Right cardiac atrium (tissue), 5 donors: ENCODE data around the gene RGMB. TPM values are rescaled to one million over a fixed set of nuclear protein-coding genes. Genes with fewer than 3 reads are reported as not detected.
"Not testable (repeated sequence)": the region's sequence is repeated elsewhere in the genome, so short reads cannot be mapped to it uniquely, and the experiment has no call there.

Experiments
- ATAC-seq, 2 donors: fragments of 200-7000 bp; cut with Tn5 transposase; one replicate each; pipeline versions ENCODE4 v1.8.0 to v1.9.1; 2020; ENCODE audit warnings: moderate library complexity in 2 of 2, mild to moderate bottlenecking in 1 of 2
- DNase-seq, 3 donors: peaks; one replicate each; pipeline ENCODE4 v3.0.0-alpha.2; 2020
- H3K27ac ChIP-seq: one replicate; pipeline ENCODE4 v1.5.1; 2013; ENCODE audit warnings: mild to moderate bottlenecking, low read length, control low read depth, moderate library complexity
- H3K27me3 ChIP-seq: one replicate; pipeline ENCODE4 v1.6.1; 2013; ENCODE audit not compliant: control insufficient read depth, insufficient read depth
- H3K4me1 ChIP-seq: one replicate; pipeline ENCODE4 v1.6.1; 2013; ENCODE audit warnings: low read length; ENCODE audit not compliant: control insufficient read depth, insufficient read depth
- H3K4me3 ChIP-seq: one replicate; pipeline ENCODE4 v1.5.1; 2013; ENCODE audit warnings: low read length, control low read depth
- H3K9me3 ChIP-seq: one replicate; pipeline ENCODE4 v1.6.1; 2013; ENCODE audit warnings: low read length; ENCODE audit not compliant: control insufficient read depth
- WGBS: extraction: QIAGEN DNeasy Blood & Tissue Kit; methylation state at CpG from one replicate; pipeline ENCODE4 v1.1.7; 2013; 5-methylcytosine and 5-hydroxymethylcytosine counted together
- intact Hi-C, 4 donors: fragments of 100-400 bp; cut with DNase I; formaldehyde crosslinking; loops; one replicate each; pipeline versions ENCODE4 v1.11.0 to v1.14.0; 2022 to 2023
- long read RNA-seq, 4 donors: library from polyadenylated mRNA; unstranded; transcript quantifications; one replicate each; pipeline ENCODE4 v2.0.0, GENCODE V29; 2020 to 2021
- polyA plus RNA-seq: library from polyadenylated mRNA; stranded (reverse); fragments of 200-250 nt; gene quantifications from one replicate; pipeline ENCODE4 v1.2.3, GENCODE V29; 2013
- total RNA-seq, 4 donors: library from RNA; stranded (reverse); fragmentation: NEBNext Ultra II Directional; extraction: Animal tissue kit (Norgen Biotek cat#: 25700); gene quantifications; one replicate each; pipeline ENCODE4 v1.2.1, GENCODE V29; 2021
- donor health status: healthy with polysubstance abuse.
- donor health status: DM: no; HTN: yes; CAD: no.
- donor health status: DM: no; HTN: no; CAD: no.
- donor health status: DM: no; HTN: yes; CAD: no; lungs with severe emphysema.
- donor health status: DM: yes; HTN: yes; CAD: no.

The RGMB gene, protein sequence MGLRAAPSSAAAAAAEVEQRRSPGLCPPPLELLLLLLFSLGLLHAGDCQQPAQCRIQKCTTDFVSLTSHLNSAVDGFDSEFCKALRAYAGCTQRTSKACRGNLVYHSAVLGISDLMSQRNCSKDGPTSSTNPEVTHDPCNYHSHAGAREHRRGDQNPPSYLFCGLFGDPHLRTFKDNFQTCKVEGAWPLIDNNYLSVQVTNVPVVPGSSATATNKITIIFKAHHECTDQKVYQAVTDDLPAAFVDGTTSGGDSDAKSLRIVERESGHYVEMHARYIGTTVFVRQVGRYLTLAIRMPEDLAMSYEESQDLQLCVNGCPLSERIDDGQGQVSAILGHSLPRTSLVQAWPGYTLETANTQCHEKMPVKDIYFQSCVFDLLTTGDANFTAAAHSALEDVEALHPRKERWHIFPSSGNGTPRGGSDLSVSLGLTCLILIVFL
- total RNA-seq, result 10 to 100 TPM; 15.6 to 17.7 (median 16.7) TPM
- polyA plus RNA-seq, result 6.5 TPM
- long read RNA-seq, donor 1, full-length matches to known transcripts, result 10 of 20 reads
- long read RNA-seq, donor 1, partial matches to known transcripts, result 0 of 20 reads
- long read RNA-seq, donor 1, other reads (novel, unspliced or antisense), result 10 of 20 reads
- long read RNA-seq, donor 2, partial matches to known transcripts, result 1 of 7 reads
- long read RNA-seq, donor 2, other reads (novel, unspliced or antisense), result 2 of 7 reads
- long read RNA-seq, donor 3, transcript RGMB-207 (3 exons, 2,052 nt), result major isoform, 21 of 40 reads
- long read RNA-seq, donor 3, partial matches to known transcripts, result 2 of 40 reads
- long read RNA-seq, donor 3, other reads (novel, unspliced or antisense), result 17 of 40 reads
- long read RNA-seq, donor 4, full-length matches to known transcripts, result 3 of 5 reads
- long read RNA-seq, donor 4, partial matches to known transcripts, result 0 of 5 reads
- long read RNA-seq, donor 4, other reads (novel, unspliced or antisense), result 2 of 5 reads

DNA sequence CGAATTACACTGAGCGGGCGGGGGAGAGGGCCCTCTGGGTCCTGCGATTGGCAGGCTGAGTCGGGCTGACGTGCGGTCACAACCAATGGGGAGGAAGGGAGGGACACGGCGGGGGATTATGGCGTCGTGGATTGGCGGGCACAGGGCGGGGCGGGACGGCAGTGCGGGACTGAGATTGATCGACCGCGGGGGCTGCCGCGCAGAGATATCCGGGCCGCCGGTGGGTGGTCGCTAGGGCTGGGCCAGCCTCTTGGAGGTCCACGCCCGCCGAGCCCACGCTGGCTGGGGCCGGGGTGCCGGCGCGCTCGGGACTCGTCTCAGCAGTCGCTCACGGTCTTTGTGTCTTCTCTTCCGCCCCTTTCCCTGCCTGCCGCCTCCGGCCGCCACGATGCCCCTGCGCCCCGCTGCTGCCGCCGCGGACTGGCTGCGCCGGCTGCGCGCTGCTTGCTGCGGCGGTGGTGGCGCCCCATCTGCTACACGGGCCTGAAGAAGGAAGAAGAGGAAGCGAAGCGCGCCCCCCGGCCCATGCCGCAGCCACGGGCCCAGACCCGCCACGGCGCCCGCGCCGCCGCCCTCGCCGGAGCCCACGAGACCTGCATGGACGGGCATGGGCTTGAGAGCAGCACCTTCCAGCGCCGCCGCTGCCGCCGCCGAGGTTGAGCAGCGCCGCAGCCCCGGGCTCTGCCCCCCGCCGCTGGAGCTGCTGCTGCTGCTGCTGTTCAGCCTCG, at the start of gene RGMB:
RGMB (plus strand) TSS at position 200 of the 728 bp plus-strand sequence; CDS start at position 608, 408 bp downstream.
- Histone ChIP-seq H3K9me3 (no peaks in the 10 kb centered on the region), H3K27ac (peak within 1 kb of the TSS; percentile 78), H3K4me3 (peak within 1 kb of the TSS; percentile 78), H3K27me3 (no peaks in the 10 kb centered on the region), H3K4me1 (peaks cover 2% of the 10 kb centered on the region)
- intact Hi-C loops, result no loop called here
- peak; percentile 97 to 98 for ATAC-seq
- WGBS, result under 1% methylated on average over 84 of the region's 84 CpGs
- DNase-seq, result peak; percentile 99

DNA sequence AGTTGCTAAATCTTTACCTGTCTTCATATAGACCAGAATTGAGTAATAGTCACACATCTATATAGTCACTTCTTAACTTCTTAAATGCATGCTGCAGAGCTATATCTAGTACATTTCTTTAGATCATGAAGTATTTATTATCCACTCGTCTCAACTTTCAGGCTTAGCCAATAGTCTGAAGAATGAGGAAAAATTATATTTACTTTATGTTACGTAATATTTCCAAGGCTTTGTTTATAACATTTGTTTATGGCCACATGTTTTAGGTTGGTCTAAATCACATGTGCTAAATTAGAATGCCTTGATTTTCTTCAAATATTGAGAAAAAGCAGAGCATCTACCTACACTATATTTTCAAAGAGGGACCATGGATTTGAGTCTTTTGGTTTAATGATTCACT, 47.2 kb upstream of the RGMB start:
- Histone ChIP-seq H3K4me3 (no peak overlapping the region), H3K9me3 (no peaks in the 10 kb centered on the region), H3K27ac (no peak overlapping the region), H3K27me3 (no peaks in the 10 kb centered on the region), H3K4me1 (no peaks in the 10 kb centered on the region)
- intact Hi-C loops, result no loop called here
- ATAC-seq (no peak), DNase-seq (no peak)
- 81% methylated on average over 2 of the region's 2 CpGs for WGBS

DNA sequence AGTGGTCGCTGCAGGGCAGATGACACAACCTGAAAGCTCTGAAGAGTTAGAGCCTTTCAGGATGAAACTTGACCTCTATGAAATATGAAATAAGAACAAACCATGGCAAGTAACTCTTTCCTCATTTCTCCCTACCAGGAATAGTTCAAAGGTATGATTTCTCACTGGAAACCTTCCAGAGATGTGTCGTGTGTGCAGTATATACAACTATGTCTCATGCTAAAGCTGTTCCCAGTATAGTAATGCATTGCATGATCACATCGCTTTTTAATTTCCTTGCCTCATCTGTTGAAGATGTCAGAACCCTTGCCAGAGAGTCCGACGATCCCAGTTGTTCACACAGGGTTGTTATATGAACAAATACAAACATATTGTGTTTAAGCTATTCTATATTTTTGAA, 45.8 kb upstream of the RGMB start:
- Histone ChIP-seq H3K9me3 (no peaks in the 10 kb centered on the region), H3K27ac (no peak overlapping the region), H3K4me1 (no peaks in the 10 kb centered on the region), H3K27me3 (no peaks in the 10 kb centered on the region), H3K4me3 (no peak overlapping the region)
- WGBS, result 87% methylated on average over 5 of the region's 5 CpGs
- ATAC-seq, result no peak
- intact Hi-C loops, result no loop called here
- DNase-seq, result no peak

DNA sequence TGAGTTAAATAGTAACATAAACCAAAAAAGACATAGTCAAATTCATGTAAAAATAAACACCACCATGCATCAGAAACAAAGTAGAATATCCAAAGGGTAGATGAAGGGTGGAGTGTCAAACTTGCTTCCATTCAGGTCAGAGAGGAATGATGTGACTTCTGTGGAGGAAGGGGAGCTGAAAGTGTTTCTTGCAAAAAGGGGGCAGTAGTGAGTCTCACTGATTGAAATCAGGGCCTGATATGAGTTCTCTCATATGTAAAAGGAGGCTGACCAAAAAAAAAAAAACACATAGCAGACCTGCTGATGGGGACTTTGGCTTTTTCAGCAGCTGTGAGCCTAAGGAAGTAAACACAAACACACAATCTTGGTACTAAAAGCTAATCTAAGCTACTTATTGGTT, 38.8 kb upstream of the RGMB start:
- DNase-seq (no peak), ATAC-seq (no peak)
- no peaks in the 10 kb centered on the region for H3K4me1 ChIP-seq
- no peak overlapping the region for H3K27ac ChIP-seq
- intact Hi-C loops, result no loop called here
- no peaks in the 10 kb centered on the region for H3K9me3 ChIP-seq
- no peaks in the 10 kb centered on the region for H3K27me3 ChIP-seq
- H3K4me3 ChIP-seq, result no peak overlapping the region

DNA sequence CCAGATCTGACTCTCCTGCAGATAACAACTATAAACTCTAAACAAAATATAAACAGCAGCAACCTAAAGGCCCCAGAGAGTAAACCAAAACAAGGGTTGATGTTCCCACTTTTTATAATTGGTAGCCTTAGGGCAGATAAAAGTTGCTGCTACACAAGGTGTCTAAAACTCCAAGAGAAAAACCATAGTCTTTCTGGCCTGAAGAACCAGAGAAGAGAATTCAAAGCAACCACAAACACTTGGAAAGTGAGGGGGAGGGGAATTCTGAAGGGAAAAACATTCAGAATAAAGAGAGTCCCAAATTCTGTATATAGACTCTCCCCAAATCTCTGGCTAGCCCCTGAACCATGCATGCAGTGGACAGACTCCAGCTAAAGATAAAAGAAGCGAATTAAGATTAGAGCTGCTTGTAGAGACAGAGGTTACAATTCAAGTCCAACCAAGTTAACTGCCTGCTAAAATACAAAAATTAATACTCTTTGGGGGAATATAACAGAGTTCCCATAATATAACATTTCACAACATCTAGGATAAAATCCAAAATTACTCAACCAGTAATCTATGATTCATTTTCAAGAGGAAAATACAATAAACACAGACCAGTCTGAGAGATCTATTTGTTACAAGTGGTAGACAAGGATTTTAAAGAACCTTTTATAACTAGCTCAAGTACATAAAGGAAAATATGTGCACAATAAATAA, 37.5 kb upstream of the RGMB start:
- H3K27me3 ChIP-seq, result no peaks in the 10 kb centered on the region
- no peak overlapping the region for H3K4me3 ChIP-seq
- no peaks in the 10 kb centered on the region for H3K9me3 ChIP-seq
- DNase-seq (peak in 1 of 3 donors; percentile 25), ATAC-seq (peak in 1 of 2 donors; percentile 31)
- no peak overlapping the region for H3K27ac ChIP-seq
- no peaks in the 10 kb centered on the region for H3K4me1 ChIP-seq
- WGBS, result 39% methylated on average over 1 of the region's 1 CpG
- intact Hi-C loops, result no loop called here

GRCh38 chr5:98736753-98737152, 36.7 kb upstream of the RGMB start:
- H3K9me3 ChIP-seq, result no peaks in the 10 kb centered on the region
- no peak for ATAC-seq
- no peak overlapping the region for H3K27ac ChIP-seq
- H3K27me3 ChIP-seq, result no peaks in the 10 kb centered on the region
- H3K4me1 ChIP-seq, result no peaks in the 10 kb centered on the region
- no peak for DNase-seq
- intact Hi-C loops, result no loop called here
- H3K4me3 ChIP-seq, result no peak overlapping the region

GRCh38 chr5:98737441-98737840, 36.0 kb upstream of the RGMB start:
- ATAC-seq, H3K4me3 ChIP-seq, H3K9me3 ChIP-seq, H3K27me3 ChIP-seq, intact Hi-C loops, H3K27ac ChIP-seq, H3K4me1 ChIP-seq: not testable (repeated sequence)
- WGBS, result 87% methylated on average over 9 of the region's 9 CpGs
- peak in 1 of 3 donors; percentile 29 for DNase-seq

- H3K27ac ChIP-seq, ATAC-seq, H3K9me3 ChIP-seq, DNase-seq, H3K4me3 ChIP-seq, H3K27me3 ChIP-seq, H3K4me1 ChIP-seq, intact Hi-C loops: not testable (repeated sequence)
- 92% methylated on average over 4 of the region's 4 CpGs for WGBS
Measured at GRCh38 chr5:98738481-98739149, 34.8 kb upstream of the RGMB start.

- intact Hi-C loops, result no loop called here
- H3K27me3 ChIP-seq, result no peaks in the 10 kb centered on the region
- no peaks in the 10 kb centered on the region for H3K9me3 ChIP-seq
- no peak overlapping the region for H3K27ac ChIP-seq
- no peak overlapping the region for H3K4me3 ChIP-seq
- DNase-seq (no peak), ATAC-seq (no peak)
- 88% methylated on average over 1 of the region's 1 CpG for WGBS
- H3K4me1 ChIP-seq, result no peaks in the 10 kb centered on the region
Measured at GRCh38 chr5:98741926-98742325, 31.5 kb upstream of the RGMB start.
